Trophoblast cell (in vitro differentiated cells and primary cell): Measurements from ENCODE around the gene CTSE.

ENCODE experiments used
- DNase-seq, 2 donors: peaks; one replicate each; pipeline ENCODE4 v3.0.0-alpha.2; 2016
- H2AFZ ChIP-seq: 2 replicates; pipeline ENCODE4 v1.6.1; 2013; ENCODE audit warnings: low read length, moderate library complexity, mild to moderate bottlenecking; ENCODE audit not compliant: insufficient read depth, poor library complexity
- H2AK5ac ChIP-seq: 2 replicates; pipeline ENCODE4 v1.6.1; 2013; ENCODE audit warnings: mild to moderate bottlenecking, low read length
- H2BK120ac ChIP-seq: 2 replicates; pipeline ENCODE4 v1.6.1; 2013; ENCODE audit warnings: low read length, mild to moderate bottlenecking, moderate library complexity; ENCODE audit not compliant: insufficient read depth, poor library complexity
- H2BK12ac ChIP-seq: 2 replicates; pipeline ENCODE4 v1.6.1; 2013; ENCODE audit warnings: mild to moderate bottlenecking, low read length, moderate library complexity
- H2BK5ac ChIP-seq: 2 replicates; pipeline ENCODE4 v1.6.1; 2013; ENCODE audit warnings: low read length, low read depth, moderate library complexity, mild to moderate bottlenecking; ENCODE audit not compliant: poor library complexity
- H3K14ac ChIP-seq: 2 replicates; pipeline ENCODE4 v1.6.1; 2013; ENCODE audit warnings: mild to moderate bottlenecking, low read length
- H3K18ac ChIP-seq: 2 replicates; pipeline ENCODE4 v1.6.1; 2013; ENCODE audit warnings: mild to moderate bottlenecking, low read length
- H3K23ac ChIP-seq: 2 replicates; pipeline ENCODE4 v1.6.1; 2013; ENCODE audit warnings: low read length
- H3K27ac ChIP-seq: 2 replicates; pipeline ENCODE4 v1.5.1; 2013; ENCODE audit warnings: low read depth, mild to moderate bottlenecking, inconsistent platforms, low read length, moderate library complexity
- H3K27me3 ChIP-seq: 2 replicates; pipeline ENCODE4 v1.6.1; 2013; ENCODE audit warnings: inconsistent platforms, mild to moderate bottlenecking, low read length, moderate library complexity; ENCODE audit not compliant: insufficient read depth
- H3K36me3 ChIP-seq, 2 experiments: 1 replicate in 1 of 2; 2 replicates in 1 of 2; pipeline ENCODE4 v1.6.1; 2013; ENCODE audit warnings: low read length in 2 of 2, mild to moderate bottlenecking in 2 of 2, moderate library complexity in 1 of 2; ENCODE audit not compliant: insufficient read depth in 2 of 2, control insufficient read depth in 1 of 2
- H3K4ac ChIP-seq: 2 replicates; pipeline ENCODE4 v1.6.1; 2013; ENCODE audit warnings: low read depth, mild to moderate bottlenecking, low read length, moderate library complexity
- H3K4me1 ChIP-seq, 2 experiments: 1 replicate in 1 of 2; 2 replicates in 1 of 2; pipeline ENCODE4 v1.6.1; 2013; ENCODE audit warnings: low read length in 2 of 2, mild to moderate bottlenecking in 2 of 2, moderate library complexity in 1 of 2; ENCODE audit not compliant: insufficient read depth in 2 of 2, control insufficient read depth in 1 of 2
- H3K4me2 ChIP-seq: 2 replicates; pipeline ENCODE4 v1.6.1; 2013; ENCODE audit warnings: inconsistent platforms, mild to moderate bottlenecking, low read length, moderate library complexity
- H3K4me3 ChIP-seq: 2 replicates; pipeline ENCODE4 v1.5.1; 2013; ENCODE audit warnings: mild to moderate bottlenecking, low read depth, low read length, inconsistent platforms
- H3K79me1 ChIP-seq: one replicate; pipeline ENCODE4 v1.6.1; 2013; ENCODE audit warnings: low read length
- H3K79me2 ChIP-seq: 2 replicates; pipeline ENCODE4 v1.6.1; 2013; ENCODE audit warnings: low read length, mild to moderate bottlenecking; ENCODE audit not compliant: control insufficient read depth, insufficient read depth, poor library complexity
- H3K9ac ChIP-seq: 2 replicates; pipeline ENCODE4 v1.6.1; 2013; ENCODE audit warnings: mild to moderate bottlenecking, low read length
- H3K9me3 ChIP-seq: 2 replicates; pipeline ENCODE4 v1.6.1; 2013; ENCODE audit warnings: low read depth, mild to moderate bottlenecking, control low read depth, inconsistent platforms, low read length; ENCODE audit not compliant: insufficient read depth
- H4K12ac ChIP-seq: 2 replicates; pipeline ENCODE4 v1.6.1; 2013; ENCODE audit warnings: low read depth, mild to moderate bottlenecking, low read length, moderate library complexity
- H4K8ac ChIP-seq: 2 replicates; pipeline ENCODE4 v1.6.1; 2013; ENCODE audit warnings: low read depth, mild to moderate bottlenecking, low read length, moderate library complexity
- H4K91ac ChIP-seq: one replicate; pipeline ENCODE4 v1.6.1; 2013; ENCODE audit warnings: low read depth, mild to moderate bottlenecking, low read length, moderate library complexity
- WGBS: extraction: QIAGEN DNeasy Blood & Tissue Kit; methylation state at CpG from one replicate; pipeline ENCODE4 v1.1.7; 2013; ENCODE audit warnings: missing lambda C conversion rate; ENCODE audit not compliant: insufficient read length, insufficient coverage; ENCODE audit errors: extremely low coverage; 5-methylcytosine and 5-hydroxymethylcytosine counted together

Gene CTSE

GRCh38 chr1:205969229-205969628 lies 54.5 kb downstream of the CTSE start:
- Histone ChIP-seq H2BK12ac (no peak overlapping the region), H4K12ac (no peak overlapping the region), H4K91ac (no peak overlapping the region), H3K18ac (no peak overlapping the region), H3K23ac (no peak overlapping the region), H4K8ac (no peak overlapping the region), H3K27ac (no peak overlapping the region), H3K4me1 (no peaks in the 10 kb centered on the region), H2AFZ (no peak overlapping the region), H3K9ac (no peak overlapping the region), H2BK120ac (no peak overlapping the region), H2BK5ac (no peak overlapping the region), H3K79me1 (no peaks in the 10 kb centered on the region), H3K9me3 (peaks cover 13% of the 10 kb centered on the region), H3K36me3 (no peaks in the 10 kb centered on the region), H3K14ac (no peak overlapping the region), H3K4me2 (no peak overlapping the region), H3K4me3 (no peak overlapping the region), H3K4ac (no peak overlapping the region), H3K27me3 (no peaks in the 10 kb centered on the region), H3K79me2 (no peaks in the 10 kb centered on the region), H2AK5ac (no peak overlapping the region)
- DNase-seq = no peak
- no CpG with 5 or more reads among the region's 8 CpGs for WGBS

- Histone ChIP-seq H2AFZ (no peak overlapping the region), H3K9me3 (peaks cover 3% of the 10 kb centered on the region), H3K14ac (no peak overlapping the region), H3K27me3 (no peaks in the 10 kb centered on the region), H4K91ac (no peak overlapping the region), H3K4me1 (no peaks in the 10 kb centered on the region), H3K4me3 (no peak overlapping the region), H2AK5ac (no peak overlapping the region), H2BK120ac (no peak overlapping the region), H3K36me3 (no peaks in the 10 kb centered on the region), H3K23ac (no peak overlapping the region), H3K79me2 (no peaks in the 10 kb centered on the region), H4K8ac (no peak overlapping the region), H3K9ac (no peak overlapping the region), H3K18ac (no peak overlapping the region), H4K12ac (no peak overlapping the region), H3K4me2 (no peak overlapping the region), H2BK12ac (no peak overlapping the region), H2BK5ac (no peak overlapping the region), H3K4ac (no peak overlapping the region), H3K27ac (no peak overlapping the region), H3K79me1 (no peaks in the 10 kb centered on the region)
- peak in 1 of 2 donors; percentile 14 for DNase-seq
- no CpG with 5 or more reads among the region's 10 CpGs for WGBS
These were observed 56.0 kb downstream of the CTSE start for GRCh38 chr1:205967554-205968335.

- Histone ChIP-seq H2AFZ (no peak overlapping the region), H3K14ac (no peak overlapping the region), H3K9me3 (peaks cover 1% of the 10 kb centered on the region), H4K91ac (no peak overlapping the region), H3K27ac (no peak overlapping the region), H3K79me2 (no peaks in the 10 kb centered on the region), H3K23ac (no peak overlapping the region), H3K4me3 (no peak overlapping the region), H3K9ac (no peak overlapping the region), H3K36me3 (no peaks in the 10 kb centered on the region), H3K4me2 (no peak overlapping the region), H3K18ac (no peak overlapping the region), H2BK120ac (no peak overlapping the region), H2AK5ac (no peak overlapping the region), H3K79me1 (no peaks in the 10 kb centered on the region), H4K12ac (no peak overlapping the region), H3K4ac (no peak overlapping the region), H3K4me1 (no peaks in the 10 kb centered on the region), H2BK5ac (no peak overlapping the region), H3K27me3 (no peaks in the 10 kb centered on the region), H4K8ac (no peak overlapping the region), H2BK12ac (no peak overlapping the region)
- WGBS = no CpG with 5 or more reads among the region's 13 CpGs
- no peak for DNase-seq
These were observed 58.4 kb downstream of the CTSE start for GRCh38 chr1:205965036-205965884.

- Histone ChIP-seq H3K4me3 (no peak overlapping the region), H3K27me3 (no peaks in the 10 kb centered on the region), H3K14ac (no peak overlapping the region), H3K79me1 (no peaks in the 10 kb centered on the region), H3K9ac (no peak overlapping the region), H4K8ac (no peak overlapping the region), H3K18ac (no peak overlapping the region), H3K27ac (no peak overlapping the region), H3K79me2 (no peaks in the 10 kb centered on the region), H2BK5ac (no peak overlapping the region), H3K4me1 (no peaks in the 10 kb centered on the region), H3K23ac (no peak overlapping the region), H3K36me3 (no peaks in the 10 kb centered on the region), H2BK120ac (no peak overlapping the region), H2AFZ (no peak overlapping the region), H4K12ac (no peak overlapping the region), H3K4me2 (no peak overlapping the region), H2BK12ac (no peak overlapping the region), H3K9me3 (peaks cover 1% of the 10 kb centered on the region), H3K4ac (no peak overlapping the region), H4K91ac (no peak overlapping the region), H2AK5ac (no peak overlapping the region)
- no CpG with 5 or more reads among the region's 16 CpGs for WGBS
- DNase-seq = peak in 1 of 2 donors; percentile 13
These were observed 60.1 kb downstream of the CTSE start for GRCh38 chr1:205963352-205964155.
